Fibroblast of skin of left quadriceps (primary cell): ENCODE data around the gene ZFYVE9.
"Not testable (repeated sequence)": the region's sequence is repeated elsewhere in the genome, so short reads cannot be mapped to it uniquely, and the experiment has no call there.

Experiments used
- DNase-seq, 2 experiments: peaks; one replicate each; pipeline ENCODE4 v3.0.0-alpha.2; 2013; ENCODE audit warnings: low read depth in 2 of 2

The ZFYVE9 gene

GRCh38 chr1:52150946-52151345 is 9.1 kb downstream of the ZFYVE9 start:
- no peak for DNase-seq

GRCh38 chr1:52152572-52152971 is 10.7 kb downstream of the ZFYVE9 start:
- DNase-seq, result no peak

GRCh38 chr1:52153010-52153409 is 11.1 kb downstream of the ZFYVE9 start:
- no peak for DNase-seq

GRCh38 chr1:52153898-52154297 is 12.0 kb downstream of the ZFYVE9 start:
- DNase-seq, result no peak

- no peak for DNase-seq
These were observed 14.6 kb downstream of the ZFYVE9 start for GRCh38 chr1:52156460-52156859.

- DNase-seq, result no peak
These were observed 15.7 kb downstream of the ZFYVE9 start for GRCh38 chr1:52157582-52157981.

- no peak for DNase-seq
These were observed 16.3 kb downstream of the ZFYVE9 start for GRCh38 chr1:52158218-52158617.

GRCh38 chr1:52159033-52159789 is 17.3 kb downstream of the ZFYVE9 start:
- no peak for DNase-seq

GRCh38 chr1:52162947-52163346 is 21.1 kb downstream of the ZFYVE9 start:
- DNase-seq, result no peak

GRCh38 chr1:52164604-52165003 is 22.7 kb downstream of the ZFYVE9 start:
- no peak for DNase-seq

GRCh38 chr1:52166996-52167753 is 25.3 kb downstream of the ZFYVE9 start:
- no peak for DNase-seq

GRCh38 chr1:52168373-52169080 is 26.6 kb downstream of the ZFYVE9 start:
- no peak for DNase-seq

GRCh38 chr1:52171149-52171548 is 29.3 kb downstream of the ZFYVE9 start:
- DNase-seq, result not testable (repeated sequence)

GRCh38 chr1:52179073-52179472 is 37.2 kb downstream of the ZFYVE9 start:
- no peak for DNase-seq

- no peak for DNase-seq
These were observed 38.3 kb downstream of the ZFYVE9 start for GRCh38 chr1:52180176-52180575.

GRCh38 chr1:52181759-52182158 is 39.9 kb downstream of the ZFYVE9 start:
- DNase-seq, result not testable (repeated sequence)

GRCh38 chr1:52182328-52182727 is 40.4 kb downstream of the ZFYVE9 start:
- not testable (repeated sequence) for DNase-seq

GRCh38 chr1:52182874-52183400 is 41.0 kb downstream of the ZFYVE9 start:
- DNase-seq, result no peak

GRCh38 chr1:52186449-52186848 is 44.6 kb downstream of the ZFYVE9 start:
- DNase-seq, result no peak

GRCh38 chr1:52189898-52190480 is 48.1 kb downstream of the ZFYVE9 start:
- no peak for DNase-seq

GRCh38 chr1:52190500-52191252 is 48.8 kb downstream of the ZFYVE9 start:
- DNase-seq, result no peak
